Mesenchymal stem cell (in vitro differentiated cells and primary cell): ENCODE results near the gene TMEM92.

Source experiments
- DNase-seq: peaks from one replicate; pipeline ENCODE4 v3.0.0-alpha.2; 2013
- H2AFZ ChIP-seq: one replicate; pipeline ENCODE4 v1.6.1; 2013; ENCODE audit warnings: low read depth, mild to moderate bottlenecking, control low read depth, inconsistent platforms, low read length, moderate library complexity
- H2AK5ac ChIP-seq: 2 replicates; pipeline ENCODE4 v1.6.1; 2013; ENCODE audit warnings: low read length, moderate library complexity, mild to moderate bottlenecking, inconsistent platforms; ENCODE audit not compliant: severe bottlenecking
- H2BK120ac ChIP-seq: one replicate; pipeline ENCODE4 v1.6.1; 2013; ENCODE audit warnings: low read depth, mild to moderate bottlenecking, inconsistent platforms, low read length, moderate library complexity
- H2BK12ac ChIP-seq, 2 experiments: one replicate each; pipeline ENCODE4 v1.6.1; 2013; ENCODE audit warnings: inconsistent platforms in 2 of 2, low read length in 2 of 2, mild to moderate bottlenecking in 2 of 2, moderate library complexity in 2 of 2, control low read depth in 1 of 2
- H2BK15ac ChIP-seq: one replicate; pipeline ENCODE4 v1.6.1; 2013; ENCODE audit warnings: mild to moderate bottlenecking, low read depth, inconsistent platforms; ENCODE audit not compliant: poor library complexity, severe bottlenecking
- H2BK5ac ChIP-seq: 2 replicates; pipeline ENCODE4 v1.6.1; 2013; ENCODE audit warnings: low read depth, mild to moderate bottlenecking, low read length, control low read depth, inconsistent platforms; ENCODE audit not compliant: poor library complexity, severe bottlenecking
- H3K14ac ChIP-seq, 2 experiments: one replicate each; pipeline ENCODE4 v1.6.1; 2013; ENCODE audit warnings: inconsistent platforms in 2 of 2, low read length in 2 of 2, control low read depth in 1 of 2, mild to moderate bottlenecking in 1 of 2, moderate library complexity in 1 of 2
- H3K18ac ChIP-seq, 2 experiments: one replicate each; pipeline ENCODE4 v1.6.1; 2013; ENCODE audit warnings: inconsistent platforms in 2 of 2, low read length in 2 of 2, control low read depth in 1 of 2, low read depth in 1 of 2, mild to moderate bottlenecking in 1 of 2
- H3K23ac ChIP-seq, 2 experiments: one replicate each; pipeline ENCODE4 v1.6.1; 2013; ENCODE audit warnings: inconsistent platforms in 2 of 2, low read length in 2 of 2, mild to moderate bottlenecking in 2 of 2, moderate library complexity in 2 of 2, control low read depth in 1 of 2
- H3K27ac ChIP-seq: 2 replicates; pipeline ENCODE4 v1.5.1; 2013; ENCODE audit warnings: mild to moderate bottlenecking, moderate library complexity, low read length, control low read depth, inconsistent platforms; ENCODE audit not compliant: poor library complexity, severe bottlenecking
- H3K27me3 ChIP-seq, 2 experiments: 2 replicates each; pipeline versions ENCODE4 v1.6.1 to v1.7.0; 2013; ENCODE audit warnings: low read length in 2 of 2, mild to moderate bottlenecking in 2 of 2, moderate library complexity in 2 of 2, control low read depth in 1 of 2, inconsistent platforms in 1 of 2; ENCODE audit not compliant: control insufficient read depth in 1 of 2, insufficient read depth in 1 of 2
- H3K36me3 ChIP-seq, 2 experiments: 2 replicates each; pipeline versions ENCODE4 v1.6.1 to v1.7.0; 2013; ENCODE audit warnings: low read length in 2 of 2, control low read depth in 1 of 2, inconsistent platforms in 1 of 2, low read depth in 1 of 2, mild to moderate bottlenecking in 1 of 2; ENCODE audit not compliant: insufficient read depth in 2 of 2, control insufficient read depth in 1 of 2
- H3K4ac ChIP-seq, 2 experiments: one replicate each; pipeline ENCODE4 v1.6.1; 2013; ENCODE audit warnings: inconsistent platforms in 2 of 2, low read length in 2 of 2, mild to moderate bottlenecking in 2 of 2, moderate library complexity in 2 of 2, control low read depth in 1 of 2, low read depth in 1 of 2
- H3K4me1 ChIP-seq: 2 replicates; pipeline ENCODE4 v1.6.1; 2013; ENCODE audit warnings: low read depth, low read length, control low read depth; ENCODE audit not compliant: control insufficient read depth, insufficient read depth
- H3K4me2 ChIP-seq: 2 replicates; pipeline ENCODE4 v1.6.1; 2013; ENCODE audit warnings: low read length, mild to moderate bottlenecking, inconsistent platforms; ENCODE audit not compliant: poor library complexity, severe bottlenecking
- H3K4me3 ChIP-seq, 2 experiments: 2 replicates each; pipeline versions ENCODE4 v1.5.1 to v1.7.0; 2013; ENCODE audit warnings: low read length in 2 of 2, mild to moderate bottlenecking in 2 of 2, control low read depth in 1 of 2, low read depth in 1 of 2; ENCODE audit not compliant: insufficient read depth in 1 of 2
- H3K79me1 ChIP-seq: replicated peaks from 2 replicates; pipeline ENCODE4 v1.6.1; 2013; ENCODE audit warnings: mild to moderate bottlenecking, control low read depth, low read length, inconsistent platforms; ENCODE audit not compliant: poor library complexity, severe bottlenecking
- H3K9ac ChIP-seq: 2 replicates; pipeline ENCODE4 v1.7.0; 2013; ENCODE audit warnings: mild to moderate bottlenecking, low read length, moderate library complexity
- H3K9me3 ChIP-seq: 2 replicates; pipeline ENCODE4 v1.7.0; 2013; ENCODE audit warnings: mild to moderate bottlenecking, low read length; ENCODE audit not compliant: control insufficient read depth
- H4K8ac ChIP-seq: one replicate; pipeline ENCODE4 v1.6.1; 2013; ENCODE audit warnings: inconsistent platforms, mild to moderate bottlenecking, low read length, moderate library complexity
- H4K91ac ChIP-seq: one replicate; pipeline ENCODE4 v1.6.1; 2013; ENCODE audit warnings: mild to moderate bottlenecking, low read length, inconsistent platforms
- WGBS: methylation state at CpG from one replicate; pipeline ENCODE4 v1.1.7; 2013; ENCODE audit warnings: mixed read lengths; 5-methylcytosine and 5-hydroxymethylcytosine counted together

Gene TMEM92

DNA sequence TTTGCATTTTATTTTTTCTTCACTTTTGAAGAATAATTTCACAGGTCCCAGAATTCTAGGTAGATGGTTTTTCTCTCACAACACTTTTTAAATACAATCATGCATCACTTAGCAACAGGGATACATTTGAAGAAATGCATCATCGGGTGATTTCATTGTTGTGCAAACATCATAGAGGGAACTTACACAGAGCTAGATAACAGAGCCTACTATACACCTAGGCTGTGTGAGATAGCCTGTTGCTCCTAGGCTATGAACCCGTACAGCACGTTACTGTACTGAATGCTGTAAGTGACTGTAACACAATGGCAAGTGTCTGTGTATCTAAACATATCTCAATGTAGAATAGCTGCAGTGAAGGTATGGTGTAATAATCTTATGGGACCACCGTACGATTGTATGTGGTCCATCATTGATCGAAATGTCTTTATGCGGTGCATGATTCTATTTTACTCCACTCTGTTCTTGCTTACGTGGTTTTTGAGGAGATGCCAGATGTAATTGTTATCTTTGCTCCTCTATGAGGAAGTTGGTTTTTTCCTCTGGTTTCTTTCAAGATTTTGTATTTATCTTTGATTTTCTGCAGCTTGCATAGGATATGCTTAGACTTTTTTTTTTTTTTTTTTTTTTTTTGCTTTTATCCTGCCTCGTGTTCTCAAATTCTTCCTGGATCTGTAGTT lies 35.5 kb upstream of the TMEM92 start:
- Histone ChIP-seq H2BK5ac (no peak overlapping the region), H2BK15ac (no peak overlapping the region), H3K4ac (no peak overlapping the region), H3K4me1 (no peaks in the 10 kb centered on the region), H3K27ac (no peak overlapping the region), H4K91ac (no peak overlapping the region), H3K14ac (peak overlapping the region in 1 of 2 experiments; percentile 32), H3K79me1 (no peaks in the 10 kb centered on the region), H3K18ac (no peak overlapping the region), H2AFZ (no peak overlapping the region), H2BK120ac (no peak overlapping the region), H3K4me2 (no peak overlapping the region), H3K23ac (no peak overlapping the region), H2BK12ac (no peak overlapping the region), H3K9me3 (peaks cover 10% of the 10 kb centered on the region), H3K36me3 (no peaks in the 10 kb centered on the region), H3K27me3 (no peaks in the 10 kb centered on the region), H3K9ac (peak overlapping the region; percentile 21), H2AK5ac (no peak overlapping the region), H3K4me3 (no peak overlapping the region), H4K8ac (no peak overlapping the region)
- DNase-seq, result peak; percentile 33
- 85% methylated on average over 8 of the region's 9 CpGs for WGBS

DNA sequence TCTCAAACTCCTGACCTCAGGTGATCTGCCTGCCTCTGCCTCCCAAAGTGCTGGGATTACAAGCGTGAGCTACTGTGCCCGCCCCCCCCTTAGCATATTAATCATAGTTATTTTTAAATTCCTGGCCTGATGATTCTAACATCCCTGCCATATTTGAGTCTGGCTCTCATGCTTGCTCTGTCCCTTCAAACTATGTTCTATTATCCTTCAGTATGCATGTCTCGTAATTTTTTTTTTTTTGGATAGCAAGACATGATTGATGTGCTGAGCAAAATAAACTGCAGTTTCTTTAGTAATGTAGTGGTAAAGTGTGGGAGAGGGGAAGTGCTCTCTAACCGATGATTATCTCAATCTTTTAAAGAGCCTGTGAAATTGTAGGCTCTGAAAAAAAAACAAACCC lies 34.3 kb upstream of the TMEM92 start:
- 78% methylated on average over 4 of the region's 4 CpGs for WGBS
- no peaks in the 10 kb centered on the region for H3K4me1 ChIP-seq
- no peak overlapping the region for H4K8ac ChIP-seq
- H3K36me3 ChIP-seq, result no peaks in the 10 kb centered on the region
- no peak overlapping the region for H2AK5ac ChIP-seq
- H3K4me2 ChIP-seq, result no peak overlapping the region
- no peak overlapping the region for H4K91ac ChIP-seq
- H3K4ac ChIP-seq, result no peak overlapping the region
- no peak overlapping the region for H2BK120ac ChIP-seq
- H3K18ac ChIP-seq, result no peak overlapping the region
- DNase-seq, result peak; percentile 12
- H3K9me3 ChIP-seq, result peaks cover 10% of the 10 kb centered on the region
- H2BK5ac ChIP-seq, result no peak overlapping the region
- no peak overlapping the region for H2AFZ ChIP-seq
- H3K4me3 ChIP-seq, result no peak overlapping the region
- H3K27me3 ChIP-seq, result no peaks in the 10 kb centered on the region
- H3K14ac ChIP-seq, result no peak overlapping the region
- H3K23ac ChIP-seq, result no peak overlapping the region
- no peak overlapping the region for H3K9ac ChIP-seq
- no peak overlapping the region for H3K27ac ChIP-seq
- H3K79me1 ChIP-seq, result no peaks in the 10 kb centered on the region
- no peak overlapping the region for H2BK12ac ChIP-seq
- H2BK15ac ChIP-seq, result no peak overlapping the region

DNA sequence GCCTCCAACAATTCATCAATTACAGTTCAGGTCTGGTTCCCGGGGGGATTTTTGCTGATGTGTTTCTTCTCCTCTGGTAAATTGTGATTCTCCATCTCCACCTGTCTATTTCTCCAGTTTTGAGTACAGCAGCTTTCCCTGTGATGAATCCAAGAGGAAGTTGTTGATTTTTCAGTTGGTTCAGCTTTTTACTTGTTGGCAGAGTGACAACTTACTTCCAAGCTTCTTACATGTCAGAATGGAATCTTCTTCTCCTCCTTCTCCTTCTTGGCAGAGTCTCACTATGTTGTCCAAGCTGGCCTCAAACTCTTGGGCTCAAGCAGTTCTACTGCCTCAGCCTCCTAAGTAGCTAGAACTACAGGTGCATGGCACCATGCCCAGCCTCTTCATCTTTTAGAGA lies 33.4 kb upstream of the TMEM92 start:
- H3K79me1 ChIP-seq, result no peaks in the 10 kb centered on the region
- no peak overlapping the region for H3K14ac ChIP-seq
- H3K9ac ChIP-seq, result no peak overlapping the region
- H3K23ac ChIP-seq, result no peak overlapping the region
- no peak overlapping the region for H2AK5ac ChIP-seq
- no peak overlapping the region for H2BK12ac ChIP-seq
- no peaks in the 10 kb centered on the region for H3K27me3 ChIP-seq
- WGBS, result 100% methylated on average over 1 of the region's 1 CpG
- peaks cover 10% of the 10 kb centered on the region for H3K9me3 ChIP-seq
- H2AFZ ChIP-seq, result no peak overlapping the region
- DNase-seq, result no peak
- H2BK120ac ChIP-seq, result no peak overlapping the region
- no peak overlapping the region for H2BK5ac ChIP-seq
- no peak overlapping the region for H3K4ac ChIP-seq
- H2BK15ac ChIP-seq, result no peak overlapping the region
- H3K4me3 ChIP-seq, result no peak overlapping the region
- no peak overlapping the region for H3K4me2 ChIP-seq
- no peak overlapping the region for H3K27ac ChIP-seq
- H4K8ac ChIP-seq, result no peak overlapping the region
- no peak overlapping the region for H3K18ac ChIP-seq
- no peak overlapping the region for H4K91ac ChIP-seq
- no peaks in the 10 kb centered on the region for H3K36me3 ChIP-seq
- no peaks in the 10 kb centered on the region for H3K4me1 ChIP-seq

DNA sequence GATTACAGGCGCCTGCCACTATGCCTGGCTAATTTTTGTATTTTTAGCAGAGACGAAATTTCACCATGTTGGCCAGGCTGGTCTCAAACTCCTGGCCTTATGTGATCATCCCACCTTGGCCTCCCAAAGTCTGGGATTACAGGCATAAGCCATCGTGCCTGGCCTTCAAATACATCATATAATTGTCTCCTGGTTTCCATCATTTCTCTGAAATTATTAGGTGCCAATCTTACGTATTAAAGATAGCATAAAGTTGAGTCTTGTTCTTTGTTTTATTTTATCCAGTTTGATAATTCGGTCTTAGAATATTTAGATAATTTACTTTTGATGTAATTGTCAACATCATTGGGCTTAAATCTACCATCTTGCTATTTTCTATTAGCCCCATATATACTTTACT lies 32.8 kb upstream of the TMEM92 start:
- no peak overlapping the region for H4K91ac ChIP-seq
- no peak overlapping the region for H3K9ac ChIP-seq
- H3K23ac ChIP-seq, result no peak overlapping the region
- no peak overlapping the region for H2AK5ac ChIP-seq
- H3K27ac ChIP-seq, result no peak overlapping the region
- H3K27me3 ChIP-seq, result no peaks in the 10 kb centered on the region
- peaks cover 10% of the 10 kb centered on the region for H3K9me3 ChIP-seq
- H2BK120ac ChIP-seq, result no peak overlapping the region
- no peaks in the 10 kb centered on the region for H3K79me1 ChIP-seq
- H4K8ac ChIP-seq, result no peak overlapping the region
- no peak overlapping the region for H3K4me3 ChIP-seq
- no peak overlapping the region for H2AFZ ChIP-seq
- no peak for DNase-seq
- H3K36me3 ChIP-seq, result no peaks in the 10 kb centered on the region
- H3K4me2 ChIP-seq, result no peak overlapping the region
- H3K4ac ChIP-seq, result no peak overlapping the region
- no peak overlapping the region for H3K14ac ChIP-seq
- WGBS, result 93% methylated on average over 4 of the region's 5 CpGs
- no peak overlapping the region for H2BK5ac ChIP-seq
- no peak overlapping the region for H3K18ac ChIP-seq
- H3K4me1 ChIP-seq, result no peaks in the 10 kb centered on the region
- H2BK15ac ChIP-seq, result no peak overlapping the region
- no peak overlapping the region for H2BK12ac ChIP-seq
